Measurements from ENCODE around the gene NDUFC1. TPM values are rescaled to one million over a fixed set of nuclear protein-coding genes. Genes with fewer than 3 reads are reported as not detected.

Gene NDUFC1
- total and polyA plus RNA-seq, 2 donors (not counting 1 experiment from before 2014, with no cell fraction given) = 36.9 to 47.9 TPM

- Histone ChIP-seq H2AFZ (ENCODE audit: low read length) (peak overlapping the region; percentile 72), H3K36me3 (ENCODE audit: control insufficient read depth, insufficient read depth, low read length) (no peaks in the 10 kb centered on the region), H3K9ac (ENCODE audit: insufficient read depth, low read length) (peak overlapping the region; percentile 81), H3K4me1 (ENCODE audit: control insufficient read depth, extremely low read depth, insufficient read depth, low read length) (peaks cover 13% of the 10 kb centered on the region), H4K20me1 (ENCODE audit: control insufficient read depth, extremely low read depth, insufficient read depth, low read length) (no peaks in the 10 kb centered on the region), H3K27ac (ENCODE audit: insufficient read depth, low read length) (peak overlapping the region; percentile 79), H3K9me3 (ENCODE audit: control insufficient read depth, insufficient read depth, low read depth, low read length) (no peaks in the 10 kb centered on the region), H3K27me3 (ENCODE audit: control insufficient read depth, insufficient read depth, low read length) (no peaks in the 10 kb centered on the region), H3K4me2 (ENCODE audit: extremely low read depth, insufficient read depth, low read length) (peak overlapping the region; percentile 98), H3K79me2 (ENCODE audit: control insufficient read depth, insufficient read depth, low read length) (peaks cover 2% of the 10 kb centered on the region), H3K4me3 (replicated peaks in 1 of 4; ENCODE audit: control extremely low read depth in 1 of 4, insufficient read depth in 1 of 4, low read depth in 3 of 4, low read length in 4 of 4) (peak overlapping the region; percentile 55 to 89 (median 76))
- peak; percentile 84 to 87 for TF ChIP-seq CTCF (conservative IDR thresholded peaks at IDR 0.05 in 1 of 2, IDR thresholded peaks at IDR 0.05 in 1 of 2; ENCODE audit: low read depth in 1 of 2, low read length in 2 of 2)
- no peak for TF ChIP-seq EZH2 (IDR thresholded peaks at IDR 0.05; ENCODE audit: low read length, missing control alignments)
- peak; percentile 89 to 93 for DNase-seq (ENCODE audit: low read depth in 2 of 2)
These were observed 6.9 kb downstream of the NDUFC1 start for GRCh38 chr4:139295206-139295941.

- Histone ChIP-seq H3K27ac (ENCODE audit: insufficient read depth, low read length) (no peak overlapping the region), H3K4me1 (ENCODE audit: control insufficient read depth, extremely low read depth, insufficient read depth, low read length) (no peaks in the 10 kb centered on the region), H4K20me1 (ENCODE audit: control insufficient read depth, extremely low read depth, insufficient read depth, low read length) (no peaks in the 10 kb centered on the region), H3K36me3 (ENCODE audit: control insufficient read depth, insufficient read depth, low read length) (peaks cover 2% of the 10 kb centered on the region), H3K9me3 (ENCODE audit: control insufficient read depth, insufficient read depth, low read depth, low read length) (no peaks in the 10 kb centered on the region), H3K27me3 (ENCODE audit: control insufficient read depth, insufficient read depth, low read length) (no peaks in the 10 kb centered on the region), H3K4me3 (replicated peaks in 1 of 4; ENCODE audit: control extremely low read depth in 1 of 4, insufficient read depth in 1 of 4, low read depth in 3 of 4, low read length in 4 of 4) (no peak overlapping the region), H3K79me2 (ENCODE audit: control insufficient read depth, insufficient read depth, low read length) (no peaks in the 10 kb centered on the region), H3K9ac (ENCODE audit: insufficient read depth, low read length) (no peak overlapping the region), H2AFZ (ENCODE audit: low read length) (no peak overlapping the region), H3K4me2 (ENCODE audit: extremely low read depth, insufficient read depth, low read length) (no peak overlapping the region)
- TF ChIP-seq CTCF (conservative IDR thresholded peaks at IDR 0.05 in 1 of 2, IDR thresholded peaks at IDR 0.05 in 1 of 2; ENCODE audit: low read depth in 1 of 2, low read length in 2 of 2) (no peak), EZH2 (IDR thresholded peaks at IDR 0.05; ENCODE audit: low read length, missing control alignments) (no peak)
- peak in 1 of 2 donors; percentile 63 for DNase-seq (ENCODE audit: low read depth in 2 of 2)
These were observed 16.0 kb downstream of the NDUFC1 start for GRCh38 chr4:139286186-139286698.

GRCh38 chr4:139282721-139283075 is 19.6 kb downstream of the NDUFC1 start:
- Histone ChIP-seq H3K4me2 (ENCODE audit: extremely low read depth, insufficient read depth, low read length) (no peak overlapping the region), H3K4me1 (ENCODE audit: control insufficient read depth, extremely low read depth, insufficient read depth, low read length) (no peaks in the 10 kb centered on the region), H3K36me3 (ENCODE audit: control insufficient read depth, insufficient read depth, low read length) (no peaks in the 10 kb centered on the region), H3K9ac (ENCODE audit: insufficient read depth, low read length) (no peak overlapping the region), H3K4me3 (replicated peaks in 1 of 4; ENCODE audit: control extremely low read depth in 1 of 4, insufficient read depth in 1 of 4, low read depth in 3 of 4, low read length in 4 of 4) (no peak overlapping the region), H3K9me3 (ENCODE audit: control insufficient read depth, insufficient read depth, low read depth, low read length) (no peaks in the 10 kb centered on the region), H3K79me2 (ENCODE audit: control insufficient read depth, insufficient read depth, low read length) (no peaks in the 10 kb centered on the region), H4K20me1 (ENCODE audit: control insufficient read depth, extremely low read depth, insufficient read depth, low read length) (no peaks in the 10 kb centered on the region), H3K27me3 (ENCODE audit: control insufficient read depth, insufficient read depth, low read length) (no peaks in the 10 kb centered on the region), H2AFZ (ENCODE audit: low read length) (no peak overlapping the region), H3K27ac (ENCODE audit: insufficient read depth, low read length) (no peak overlapping the region)
- TF ChIP-seq EZH2 (IDR thresholded peaks at IDR 0.05; ENCODE audit: low read length, missing control alignments) = no peak
- DNase-seq (ENCODE audit: low read depth in 2 of 2) = peak in 1 of 2 donors; percentile 76

All from fibroblast of lung (primary cell).